GM21619 (cell line): ENCODE measurements around the gene TYW1B.
A peak's percentile ranks its signal among the peaks of the same experiment; 100 is the strongest.
"Not testable (repeated sequence)": the region's sequence is repeated elsewhere in the genome, so short reads cannot be mapped to it uniquely, and the experiment has no call there.

Experiments used
- ATAC-seq: cut with Tn5 transposase; IDR thresholded peaks from one replicate; pipeline ENCODE4 v1.9.1; 2021; ENCODE audit not compliant: unreplicated experiment

Gene TYW1B

GRCh38 chr7:72580142-72580770, 247.7 kb downstream of the TYW1B start:
- ATAC-seq, result not testable (repeated sequence)

GRCh38 chr7:72577107-72577506, 250.9 kb downstream of the TYW1B start:
- no peak for ATAC-seq

GRCh38 chr7:72561988-72562387, 266.0 kb downstream of the TYW1B start:
- ATAC-seq, result not testable (repeated sequence)

GRCh38 chr7:72559546-72559945, 268.5 kb downstream of the TYW1B start:
- ATAC-seq, result not testable (repeated sequence)

- not testable (repeated sequence) for ATAC-seq
Measured at GRCh38 chr7:72556733-72557132, 271.3 kb downstream of the TYW1B start.

GRCh38 chr7:72555238-72555637, 272.8 kb downstream of the TYW1B start:
- ATAC-seq, result not testable (repeated sequence)

GRCh38 chr7:72554401-72554800, 273.6 kb downstream of the TYW1B start:
- ATAC-seq, result not testable (repeated sequence)

GRCh38 chr7:72550454-72550853, 277.5 kb downstream of the TYW1B start:
- not testable (repeated sequence) for ATAC-seq

- ATAC-seq, result peak; percentile 48
Measured at GRCh38 chr7:72546586-72547237, 281.3 kb downstream of the TYW1B start.

GRCh38 chr7:72544531-72544930, 283.5 kb downstream of the TYW1B start:
- not testable (repeated sequence) for ATAC-seq

- no peak for ATAC-seq
Measured at GRCh38 chr7:72540923-72541322, 287.1 kb downstream of the TYW1B start.

- no peak for ATAC-seq
Measured at GRCh38 chr7:72540106-72540611, 287.8 kb downstream of the TYW1B start.

- no peak for ATAC-seq
Measured at GRCh38 chr7:72539702-72540101, 288.3 kb downstream of the TYW1B start.

GRCh38 chr7:72538856-72539255, 289.1 kb downstream of the TYW1B start:
- ATAC-seq, result no peak

GRCh38 chr7:72538147-72538546, 289.9 kb downstream of the TYW1B start:
- no peak for ATAC-seq

- ATAC-seq, result not testable (repeated sequence)
Measured at GRCh38 chr7:72536038-72536437, 292.0 kb downstream of the TYW1B start.

- not testable (repeated sequence) for ATAC-seq
Measured at GRCh38 chr7:72531048-72531447, 297.0 kb downstream of the TYW1B start.
